ENCODE data around the gene GBGT1. TPM values are rescaled to one million over a fixed set of nuclear protein-coding genes. Genes with fewer than 3 reads are reported as not detected.

The GBGT1 gene
- total and polyA plus RNA-seq, 9 of the 15 experiments (the other 6 are each of a cell fraction or from before 2014, with no cell fraction given) = 0.55 to 25.8 (median 13.7) TPM

GRCh38 chr9:133160742-133161546 lies 2.8 kb downstream of the GBGT1 start (continued):
- TF ChIP-seq CEBPZ (IDR thresholded peaks at IDR 0.05; ENCODE audit: borderline replicate concordance, low read depth, low read length) (no peak), RFX1 (IDR thresholded peaks at IDR 0.05) (no peak), ZNF175 (CRISPR knock-in tag; IDR thresholded peaks at IDR 0.05; ENCODE audit: low read depth) (no peak), NFIC (IDR thresholded peaks at IDR 0.05) (no peak), BRF1 (IDR thresholded peaks at IDR 0.05; ENCODE audit: borderline replicate concordance, extremely low read depth, insufficient read length) (no peak), CC2D1A (IDR thresholded peaks at IDR 0.05) (0 out of 2 replicates have a peak, but pooled peaks have one; percentile 26), CGGBP1 (CRISPR knock-in tag; IDR thresholded peaks at IDR 0.05) (no peak), TBL1XR1 (IDR thresholded peaks at IDR 0.05; ENCODE audit: low read length in 2 of 2) (no peak), GTF2B (IDR thresholded peaks at IDR 0.05; ENCODE audit: extremely low read depth, insufficient read length) (no peak), CBX8 (IDR thresholded peaks at IDR 0.05; ENCODE audit: borderline replicate concordance, extremely low read depth, low read depth, low read length, poor library complexity, severe bottlenecking) (no peak), ARID1B (IDR thresholded peaks at IDR 0.05) (0 out of 2 replicates have a peak, but pooled peaks have one; percentile 16), ZBTB11 (CRISPR knock-in tag; IDR thresholded peaks at IDR 0.05) (no peak), ZNF224 (CRISPR knock-in tag; IDR thresholded peaks at IDR 0.05) (no peak), ZBTB12 (CRISPR knock-in tag; IDR thresholded peaks at IDR 0.05) (no peak), LARP7 (IDR thresholded peaks at IDR 0.05) (no peak), MTA1 (IDR thresholded peaks at IDR 0.05; ENCODE audit: borderline replicate concordance) (no peak)

Measured in K562 (cell line).